HepG2 (cell line): ENCODE data around the gene FXR2. TPM values are rescaled to one million over a fixed set of nuclear protein-coding genes. Genes with fewer than 3 reads are reported as not detected.
A peak's percentile ranks its signal among the peaks of the same experiment; 100 is the strongest.

Source experiments
- AFF4 ChIP-seq: sonication (generic); formaldehyde crosslinking; IDR thresholded peaks from 2 replicates; pipeline ENCODE4 v1.4.0; 2020; ENCODE audit warnings: missing genetic modification reagents
- BATF2 ChIP-seq: sonication (generic); formaldehyde crosslinking; IDR thresholded peaks from 2 replicates; pipeline ENCODE4 v1.8.0; 2022; ENCODE audit warnings: mild to moderate bottlenecking, missing genetic modification reagents, moderate library complexity
- CEBPB ChIP-seq: IDR thresholded peaks from 2 replicates; pipeline ENCODE4 v1.6.1; 2011; ENCODE audit warnings: low read depth, low read length, improper control_type of control experiment, borderline replicate concordance
- JUND ChIP-seq: sonication (generic); formaldehyde crosslinking; IDR thresholded peaks from 2 replicates; pipeline ENCODE4 v1.8.0; 2022; ENCODE audit warnings: mild to moderate bottlenecking, missing genetic modification reagents
- MATR3 ChIP-seq: sonication (generic); formaldehyde crosslinking; IDR thresholded peaks from 2 replicates; pipeline ENCODE4 v1.4.0; 2020; ENCODE audit warnings: missing genetic modification reagents
- NBN ChIP-seq: fragments of 450-650 bp; conservative IDR thresholded peaks from 2 replicates; pipeline ENCODE4 v1.6.1; 2017
- NFKB2 ChIP-seq: sonication (generic); formaldehyde crosslinking; IDR thresholded peaks from 2 replicates; pipeline ENCODE4 v1.4.0; 2020; ENCODE audit warnings: missing genetic modification reagents, borderline replicate concordance
- POLR2G ChIP-seq: fragments of 200-400 bp; formaldehyde crosslinking; IDR thresholded peaks from 2 replicates; pipeline ENCODE4 v1.6.1; 2018; ENCODE audit warnings: mild to moderate bottlenecking, low read depth, low read length, moderate library complexity
- PTBP1 ChIP-seq: fragments of 200-400 bp; formaldehyde crosslinking; IDR thresholded peaks from 2 replicates; pipeline ENCODE4 v1.6.1; 2018; ENCODE audit warnings: low read length, low read depth; ENCODE audit not compliant: poor library complexity, severe bottlenecking
- RBAK ChIP-seq: sonication (generic); formaldehyde crosslinking; IDR thresholded peaks from 2 replicates; pipeline ENCODE4 v1.5.1; 2020; ENCODE audit warnings: mild to moderate bottlenecking, missing genetic modification reagents
- SIX4 ChIP-seq: sonication (generic); formaldehyde crosslinking; IDR thresholded peaks from 2 replicates; pipeline ENCODE4 v1.4.0; 2020; ENCODE audit warnings: missing genetic modification reagents
- SOX6 ChIP-seq, 2 experiments: fragments of 450-650 bp in 1 of 2; sonication (generic) in 1 of 2; formaldehyde crosslinking in 1 of 2; IDR thresholded peaks; 2 replicates each; pipeline versions ENCODE4 v1.4.0 to v1.6.1; 2017 to 2020; ENCODE audit warnings: antibody characterized with exemption in 1 of 2, mild to moderate bottlenecking in 1 of 2, missing genetic modification reagents in 1 of 2
- ZGPAT ChIP-seq: IDR thresholded peaks from 2 replicates; pipeline ENCODE4 v1.6.1; 2016; ENCODE audit warnings: mild to moderate bottlenecking
- ZNF232 ChIP-seq: sonication (generic); formaldehyde crosslinking; IDR thresholded peaks from 2 replicates; pipeline ENCODE4 v1.4.0; 2020; ENCODE audit warnings: missing genetic modification reagents, borderline replicate concordance
- ZNF260 ChIP-seq: sonication (generic); formaldehyde crosslinking; IDR thresholded peaks from 2 replicates; pipeline ENCODE4 v1.4.0; 2020; ENCODE audit warnings: missing genetic modification reagents, low read depth, mild to moderate bottlenecking, borderline replicate concordance
- ZNF326 ChIP-seq: sonication (generic); formaldehyde crosslinking; IDR thresholded peaks from 2 replicates; pipeline ENCODE4 v1.4.0; 2020; ENCODE audit warnings: missing genetic modification reagents, borderline replicate concordance
- ZNF512 ChIP-seq: sonication (generic); formaldehyde crosslinking; IDR thresholded peaks from 2 replicates; pipeline ENCODE4 v1.4.0; 2020; ENCODE audit warnings: mild to moderate bottlenecking, missing genetic modification reagents
- ZNF570 ChIP-seq: sonication (generic); formaldehyde crosslinking; IDR thresholded peaks from 2 replicates; pipeline ENCODE4 v1.4.0; 2020; ENCODE audit warnings: mild to moderate bottlenecking, missing genetic modification reagents, borderline replicate concordance
- ZNF605 ChIP-seq: sonication (generic); formaldehyde crosslinking; IDR thresholded peaks from 2 replicates; pipeline ENCODE4 v1.8.0; 2022; ENCODE audit warnings: mild to moderate bottlenecking, missing genetic modification reagents
- ZNF629 ChIP-seq: sonication (generic); formaldehyde crosslinking; conservative IDR thresholded peaks from 2 replicates; pipeline ENCODE4 v1.5.0; 2020; ENCODE audit warnings: missing genetic modification reagents
- polyA plus RNA-seq, 8 experiments: library from polyadenylated mRNA; depleted of rRNA in 3 of 8; stranded (reverse) in 7 of 8; unstranded in 1 of 8; fragments of >200 nt; fragmentation: Illumina TruSeq in 4 of 8; extraction: Trizol in 4 of 8; gene quantifications; 2 replicates each; pipeline versions ENCODE4 v1.2.1 to v1.2.3, GENCODE V29; 2011 to 2016; ENCODE audit warnings: low read depth in 4 of 8, missing spikeins in 1 of 8, mixed read lengths in 1 of 8; ENCODE audit not compliant: insufficient read depth in 1 of 8
- total RNA-seq, 5 experiments: library from RNA; depleted of rRNA; stranded (reverse); fragments of >200 nt; fragmentation: Illumina TruSeq; extraction: Trizol; gene quantifications; 2 replicates each; pipeline ENCODE4 v1.2.3, GENCODE V29; 2016; ENCODE audit warnings: low read depth in 1 of 5

The FXR2 gene
- total and polyA plus RNA-seq, 2 of the 13 experiments (the other 11 are each of a cell fraction or from before 2014, with no cell fraction given), result 20.9 to 24.4 TPM

- TF ChIP-seq ZNF512 (CRISPR knock-in tag), result no peak
- TF ChIP-seq AFF4 (CRISPR knock-in tag), result no peak; the same call in 1 of the 2 replicates
- TF ChIP-seq NFKB2, result no peak
- no peak for TF ChIP-seq PTBP1
- peak; percentile 99 for TF ChIP-seq POLR2G
- peak; percentile 90 for TF ChIP-seq ZGPAT (CRISPR knock-in tag)
- no peak for TF ChIP-seq ZNF260 (CRISPR knock-in tag)
- TF ChIP-seq NBN, result no peak
- peak; percentile 95 for TF ChIP-seq CEBPB
- TF ChIP-seq SOX6 (IDR thresholded peaks at IDR 0.05), result no peak
- peak; percentile 71 for TF ChIP-seq SOX6 (CRISPR knock-in tag; IDR thresholded peaks at IDR 0.05)
- TF ChIP-seq BATF2 (CRISPR knock-in tag), result peak; percentile 49; the same call in 1 of the 2 replicates
- no peak for TF ChIP-seq JUND (CRISPR knock-in tag)
- TF ChIP-seq MATR3 (CRISPR knock-in tag), result no peak
- no peak for TF ChIP-seq ZNF570 (CRISPR knock-in tag)
- no peak; the same call in 1 of the 2 replicates for TF ChIP-seq ZNF326
- TF ChIP-seq ZNF232 (CRISPR knock-in tag), result 0 out of 2 replicates have a peak, but pooled peaks have one; percentile 22
- TF ChIP-seq RBAK (CRISPR knock-in tag), result no peak
- peak; percentile 43 for TF ChIP-seq ZNF629 (CRISPR knock-in tag)
- TF ChIP-seq ZNF605 (CRISPR knock-in tag), result peak; percentile 88
- no peak for TF ChIP-seq SIX4 (CRISPR knock-in tag)
Observed at GRCh38 chr17:7579001-7579833, 35.5 kb downstream of the FXR2 start, which contains the start of gene CD68 (continued).
